Stimulated activated effector memory CD8-positive, alpha-beta T cell treated with anti-CD3 and anti-CD28 coated beads, Interleukin-12 subunit alpha, Interleukin-12 subunit beta, amount 100 ng/mL, for 72 hours (primary cell): ENCODE results near the gene JADE3.
"Not testable (repeated sequence)": the region's sequence is repeated elsewhere in the genome, so short reads cannot be mapped to it uniquely, and the experiment has no call there.

Experiments used
- ATAC-seq: fragments of 150-1000 bp; cut with Tn5 transposase; 2 replicates; pipeline ENCODE4 v1.10.0; 2021
- DNase-seq, 2 donors: peaks; one replicate each; pipeline ENCODE4 v3.0.0; 2021 to 2022; ENCODE audit warnings: low spot score in 2 of 2
- H3K27ac Mint-ChIP-seq: one replicate; pipeline ENCODE4 v1.8.0; 2022; ENCODE audit warnings: mild to moderate bottlenecking, mixed read lengths
- H3K36me3 Mint-ChIP-seq: one replicate; pipeline ENCODE4 v1.8.0; 2022; ENCODE audit warnings: mild to moderate bottlenecking, mixed read lengths
- H3K4me1 Mint-ChIP-seq: one replicate; pipeline ENCODE4 v1.8.0; 2022; ENCODE audit warnings: mixed read lengths
- H3K4me3 Mint-ChIP-seq: one replicate; pipeline ENCODE4 v1.8.0; 2022; ENCODE audit warnings: mild to moderate bottlenecking, mixed read lengths
- H3K9me3 Mint-ChIP-seq: one replicate; pipeline ENCODE4 v1.8.0; 2022; ENCODE audit warnings: mixed read lengths

Gene JADE3

GRCh38 chrX:46961097-46961496 lies 48.9 kb downstream of the JADE3 start:
- ATAC-seq (no peak), DNase-seq (no peak)
- no peaks in the 10 kb centered on the region for H3K9me3 Mint-ChIP-seq
- H3K4me1 Mint-ChIP-seq: peaks cover 4% of the 10 kb centered on the region
- no peaks in the 10 kb centered on the region for H3K36me3 Mint-ChIP-seq
- no peak overlapping the region for H3K27ac Mint-ChIP-seq
- no peak overlapping the region for H3K4me3 Mint-ChIP-seq

DNA sequence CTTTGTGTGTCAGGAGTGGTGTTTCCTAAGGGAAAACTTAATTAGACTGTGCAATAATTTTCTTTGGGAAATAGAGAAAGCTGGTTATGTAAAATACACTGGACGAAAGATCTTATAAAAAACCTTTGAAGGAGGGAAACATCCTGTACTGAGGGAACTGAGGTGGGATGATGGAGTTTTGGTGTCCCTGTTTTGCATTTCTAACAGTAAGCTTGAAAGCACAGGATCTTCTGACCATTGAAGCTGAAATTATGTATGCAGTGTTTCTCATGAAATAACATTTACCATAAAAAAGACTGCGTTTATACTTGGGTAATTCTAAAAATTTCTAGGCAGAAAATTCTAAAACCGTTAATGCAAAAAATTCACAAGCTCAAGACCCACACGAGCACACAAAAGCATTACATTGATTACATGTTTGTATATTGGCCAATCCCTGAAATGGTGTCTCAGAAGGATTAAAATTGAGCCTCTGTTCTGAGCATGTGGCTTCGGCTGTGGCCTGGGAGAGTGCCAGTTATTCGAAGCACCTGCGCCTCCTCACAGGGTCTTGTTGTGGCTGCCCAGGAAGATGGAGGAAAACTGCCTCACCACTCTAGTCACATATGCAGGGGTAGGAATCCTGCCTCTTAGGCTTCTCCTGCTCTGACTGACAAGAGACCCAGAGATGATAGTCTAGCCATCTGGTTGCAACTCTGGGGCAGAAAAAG lies 49.5 kb downstream of the JADE3 start:
- DNase-seq (no peak), ATAC-seq (no peak)
- no peak overlapping the region for H3K4me3 Mint-ChIP-seq
- peaks cover 11% of the 10 kb centered on the region for H3K4me1 Mint-ChIP-seq
- H3K27ac Mint-ChIP-seq: no peak overlapping the region
- H3K9me3 Mint-ChIP-seq: no peaks in the 10 kb centered on the region
- no peaks in the 10 kb centered on the region for H3K36me3 Mint-ChIP-seq

DNA sequence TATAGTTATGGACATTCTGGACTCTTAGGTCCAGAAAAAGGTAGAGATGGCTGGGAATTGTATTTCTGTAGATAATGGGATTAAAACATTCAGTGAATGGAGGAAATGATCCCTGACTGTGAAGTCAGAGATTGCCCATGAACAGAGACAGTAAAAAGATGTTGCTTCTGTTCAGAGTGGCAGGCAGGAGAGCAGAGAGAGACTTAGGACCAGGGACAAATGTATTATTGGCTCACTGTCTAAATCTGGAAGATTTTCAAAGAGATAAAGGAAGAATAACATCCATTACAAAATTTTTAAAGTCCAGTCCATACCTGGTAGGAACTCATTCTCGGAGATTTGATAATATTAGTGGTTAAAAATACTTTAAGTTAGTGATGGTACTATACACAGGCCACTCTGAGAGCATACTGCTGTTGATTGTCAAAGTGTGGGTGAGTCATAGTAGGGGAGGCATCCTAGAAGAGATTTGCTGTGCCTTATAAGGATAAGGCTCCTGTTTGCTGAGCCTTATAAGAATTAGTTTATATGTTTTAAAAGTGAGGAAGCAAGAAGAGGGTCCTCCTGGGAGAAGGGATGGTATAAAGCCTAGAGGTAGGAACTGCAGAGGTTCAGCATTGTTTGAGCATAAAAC lies 53.0 kb downstream of the JADE3 start:
- Mint-ChIP-seq H3K4me1 (peaks cover 16% of the 10 kb centered on the region), H3K36me3 (no peaks in the 10 kb centered on the region), H3K4me3 (no peak overlapping the region), H3K27ac (no peak overlapping the region), H3K9me3 (no peaks in the 10 kb centered on the region)
- ATAC-seq (peak; percentile 61), DNase-seq (no peak)

DNA sequence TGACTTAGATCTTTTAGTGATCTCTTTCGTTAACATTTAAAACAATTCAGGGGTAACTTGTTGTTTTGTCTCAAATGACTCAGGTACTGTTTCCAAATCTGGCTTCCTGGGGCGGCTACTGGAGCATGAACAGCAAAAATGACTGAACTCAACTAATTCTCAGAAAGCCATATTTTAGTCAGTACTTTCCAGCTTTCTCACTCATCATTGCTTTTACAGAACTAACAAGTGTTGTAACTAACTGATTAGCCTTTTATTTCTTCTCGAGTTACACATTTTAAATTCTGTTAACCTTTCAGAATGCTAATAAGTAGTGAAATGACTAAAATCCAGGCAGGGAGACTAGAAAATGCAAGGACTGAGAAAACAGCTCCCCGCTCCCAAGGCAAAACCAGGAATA lies 55.3 kb downstream of the JADE3 start:
- Mint-ChIP-seq H3K4me3 (peak overlapping the region; percentile 29), H3K36me3 (no peaks in the 10 kb centered on the region), H3K27ac (peak overlapping the region; percentile 40), H3K4me1 (peaks cover 16% of the 10 kb centered on the region), H3K9me3 (no peaks in the 10 kb centered on the region)
- DNase-seq (no peak), ATAC-seq (peak; percentile 95)

GRCh38 chrX:46977046-46977445 lies 64.8 kb downstream of the JADE3 start:
- not testable (repeated sequence) for ATAC-seq, H3K4me1 Mint-ChIP-seq, H3K27ac Mint-ChIP-seq, H3K36me3 Mint-ChIP-seq, DNase-seq, H3K9me3 Mint-ChIP-seq, H3K4me3 Mint-ChIP-seq

DNA sequence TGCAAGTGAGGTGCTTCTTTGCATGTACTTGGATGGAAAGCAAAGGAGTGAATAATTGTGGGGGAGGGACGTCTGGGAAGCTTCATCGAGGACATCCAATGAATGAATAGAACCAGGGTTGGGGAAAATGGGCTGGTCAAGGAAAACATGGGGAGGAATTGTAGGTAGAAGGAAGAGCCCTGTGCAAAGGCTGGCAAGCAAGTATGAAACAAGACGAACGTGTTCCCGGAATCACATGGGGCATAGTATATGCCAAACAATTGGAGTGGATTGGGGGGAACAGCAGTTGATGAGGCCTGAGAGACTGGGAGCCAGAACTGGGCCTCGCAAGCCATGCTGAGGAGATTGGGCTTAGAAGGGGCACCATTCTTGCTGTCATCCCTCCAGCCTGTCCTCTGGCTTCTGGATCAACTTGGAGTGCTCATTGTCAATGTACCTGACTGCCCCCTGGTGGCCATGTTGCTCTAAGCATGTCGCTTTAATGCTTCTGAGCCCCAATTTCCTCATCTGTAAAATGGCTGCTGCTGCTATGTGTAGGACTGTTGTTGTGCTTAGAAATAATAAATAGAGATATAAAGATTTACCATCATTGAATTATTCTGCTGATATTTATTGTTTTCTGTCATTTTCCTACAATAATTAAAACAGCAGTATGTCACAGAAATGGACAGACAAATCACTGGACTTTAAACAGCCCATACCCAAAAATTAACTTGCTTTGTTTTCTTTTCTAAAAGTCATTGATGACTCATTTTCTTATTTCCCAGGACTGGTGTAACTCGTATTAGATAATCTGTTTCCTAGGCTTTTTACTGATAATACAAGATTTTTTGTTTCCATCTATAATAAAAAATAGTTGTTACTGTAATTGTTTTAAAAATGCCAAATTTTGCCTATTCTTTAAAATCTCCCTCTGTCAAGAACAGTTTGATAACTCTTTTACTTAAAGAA lies 66.4 kb downstream of the JADE3 start:
- Mint-ChIP-seq H3K4me1 (no peaks in the 10 kb centered on the region), H3K36me3 (no peaks in the 10 kb centered on the region), H3K27ac (peak overlapping the region; percentile 20), H3K9me3 (no peaks in the 10 kb centered on the region), H3K4me3 (no peak overlapping the region)
- DNase-seq (peak; percentile 55 to 77), ATAC-seq (peak; percentile 63)

- Mint-ChIP-seq H3K9me3 (no peaks in the 10 kb centered on the region), H3K36me3 (no peaks in the 10 kb centered on the region)
Measured at GRCh38 chrX:46984705-46985104, 72.5 kb downstream of the JADE3 start.

DNA sequence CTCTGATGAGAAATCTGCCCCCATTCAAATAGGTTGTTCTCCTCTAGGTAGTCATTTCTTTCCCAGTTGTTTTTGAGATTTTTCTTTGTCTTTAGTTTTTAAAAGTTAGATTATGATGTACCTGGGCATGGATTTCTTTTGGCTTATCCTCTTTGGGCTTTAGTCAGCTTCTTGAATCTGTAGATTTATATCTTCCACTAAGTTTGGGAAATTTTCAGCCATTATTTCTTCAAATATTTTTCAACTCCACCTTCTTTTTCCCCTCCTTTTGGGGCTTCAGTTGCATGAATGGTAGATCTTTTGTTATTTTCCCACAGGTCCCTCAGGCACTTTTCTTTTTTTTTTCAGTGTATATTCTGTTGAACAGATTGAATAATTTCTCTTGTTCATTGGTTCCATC lies 77.3 kb downstream of the JADE3 start:
- peaks cover 9% of the 10 kb centered on the region for H3K4me1 Mint-ChIP-seq
- DNase-seq: no peak
- H3K4me3 Mint-ChIP-seq: no peak overlapping the region
- no peak overlapping the region for H3K27ac Mint-ChIP-seq
- H3K9me3 Mint-ChIP-seq: no peaks in the 10 kb centered on the region
- ATAC-seq: no peak
- H3K36me3 Mint-ChIP-seq: no peaks in the 10 kb centered on the region

More at GRCh38 chrX:46984705-46985104, 72.5 kb downstream of the JADE3 start:
- ATAC-seq (no peak), DNase-seq (no peak)
- Mint-ChIP-seq H3K27ac (no peak overlapping the region), H3K4me1 (peaks cover 9% of the 10 kb centered on the region), H3K4me3 (no peak overlapping the region)

DNA sequence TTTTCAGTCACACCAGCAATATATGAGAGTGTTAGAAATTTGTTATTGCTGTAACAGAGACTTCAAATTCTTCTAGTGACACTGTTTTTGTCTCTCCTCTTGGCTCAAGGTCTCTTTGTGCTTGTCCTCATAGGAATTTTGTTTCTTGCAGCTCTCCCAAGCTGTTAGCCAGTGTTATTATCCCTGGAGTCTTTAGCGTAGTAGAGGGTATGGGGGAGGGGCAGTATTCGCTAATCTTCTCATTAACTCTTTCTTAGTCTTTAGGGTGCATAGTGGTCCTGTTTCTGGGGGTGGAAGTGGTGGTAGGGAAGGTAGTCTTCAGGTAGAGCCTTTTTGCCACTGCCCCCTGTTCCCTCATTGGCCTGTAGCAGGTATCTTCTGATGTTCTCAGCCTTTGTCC lies 79.4 kb downstream of the JADE3 start:
- Mint-ChIP-seq H3K9me3 (no peaks in the 10 kb centered on the region), H3K4me1 (no peaks in the 10 kb centered on the region), H3K27ac (no peak overlapping the region), H3K36me3 (no peaks in the 10 kb centered on the region), H3K4me3 (no peak overlapping the region)
- ATAC-seq (no peak), DNase-seq (no peak)

GRCh38 chrX:46992070-46992469 lies 79.8 kb downstream of the JADE3 start:
- DNase-seq (no peak), ATAC-seq (no peak)
- no peaks in the 10 kb centered on the region for H3K9me3 Mint-ChIP-seq
- no peaks in the 10 kb centered on the region for H3K4me1 Mint-ChIP-seq
- H3K36me3 Mint-ChIP-seq: no peaks in the 10 kb centered on the region
- H3K27ac Mint-ChIP-seq: no peak overlapping the region
- H3K4me3 Mint-ChIP-seq: no peak overlapping the region

DNA sequence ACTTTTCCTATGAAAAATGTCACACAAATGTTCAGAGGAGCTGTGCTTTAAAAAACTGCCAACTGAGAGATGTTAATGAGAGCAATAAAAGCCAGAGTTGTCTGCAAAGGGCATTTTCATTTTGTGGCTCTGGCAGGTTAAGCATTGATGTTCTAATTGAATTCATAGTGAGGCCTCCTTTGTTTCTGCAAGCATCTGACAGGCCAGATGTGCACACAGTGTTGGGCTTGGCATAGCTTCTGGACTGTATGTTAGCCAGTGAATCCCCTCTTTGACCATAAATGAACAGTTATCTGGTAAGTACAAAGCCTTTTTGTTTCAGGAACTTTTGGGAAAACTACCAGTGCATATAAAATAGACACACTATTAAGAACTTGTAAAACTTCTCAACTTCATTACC lies 81.9 kb downstream of the JADE3 start:
- no peak for ATAC-seq
- Mint-ChIP-seq H3K4me1 (no peaks in the 10 kb centered on the region), H3K27ac (no peak overlapping the region), H3K9me3 (no peaks in the 10 kb centered on the region), H3K36me3 (no peaks in the 10 kb centered on the region), H3K4me3 (no peak overlapping the region)
- no peak for DNase-seq

DNA sequence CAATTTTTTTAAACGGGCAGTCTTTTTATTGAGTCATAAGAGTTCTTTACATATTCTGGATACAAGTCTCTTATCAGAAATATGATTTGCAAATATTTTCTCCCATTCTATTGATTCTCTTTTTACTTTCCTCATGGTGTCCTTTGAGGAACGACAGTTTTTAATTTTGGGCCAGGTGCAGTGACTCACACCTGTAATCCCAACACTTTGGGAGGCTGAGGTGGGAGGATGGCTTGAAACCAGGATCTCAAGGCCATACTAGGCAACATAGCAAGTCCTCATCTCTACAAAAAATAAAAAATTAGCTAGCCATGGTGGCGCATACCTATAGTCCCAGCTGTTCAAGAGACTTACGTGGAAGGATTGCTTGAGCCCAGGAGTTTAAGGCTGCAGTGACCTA lies 99.9 kb downstream of the JADE3 start:
- ATAC-seq: no peak
- no peaks in the 10 kb centered on the region for H3K36me3 Mint-ChIP-seq
- no peaks in the 10 kb centered on the region for H3K4me1 Mint-ChIP-seq
- DNase-seq: no peak
- no peaks in the 10 kb centered on the region for H3K9me3 Mint-ChIP-seq
- no peak overlapping the region for H3K4me3 Mint-ChIP-seq
- no peak overlapping the region for H3K27ac Mint-ChIP-seq

DNA sequence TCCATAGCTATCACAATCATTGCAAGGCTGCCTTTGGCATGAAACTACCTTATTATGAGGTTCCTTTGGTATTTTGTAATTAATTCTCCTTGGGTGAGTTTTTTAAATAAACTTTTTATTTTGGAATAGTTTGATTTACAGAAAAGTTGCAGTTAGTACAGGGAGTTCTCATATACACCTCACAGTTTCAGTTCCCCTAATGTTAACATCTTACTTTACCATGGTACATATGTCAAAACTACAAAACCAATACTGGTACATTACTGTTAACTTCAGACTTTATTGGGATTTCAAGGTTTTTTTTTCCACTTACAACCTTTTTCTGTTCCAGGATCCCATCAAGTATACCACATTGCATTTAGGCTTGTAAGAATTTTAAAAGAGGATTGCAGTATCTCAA lies 114.0 kb downstream of the JADE3 start:
- Mint-ChIP-seq H3K4me1 (no peaks in the 10 kb centered on the region), H3K4me3 (no peak overlapping the region), H3K9me3 (no peaks in the 10 kb centered on the region), H3K36me3 (no peaks in the 10 kb centered on the region), H3K27ac (no peak overlapping the region)
- ATAC-seq (no peak), DNase-seq (no peak)

DNA sequence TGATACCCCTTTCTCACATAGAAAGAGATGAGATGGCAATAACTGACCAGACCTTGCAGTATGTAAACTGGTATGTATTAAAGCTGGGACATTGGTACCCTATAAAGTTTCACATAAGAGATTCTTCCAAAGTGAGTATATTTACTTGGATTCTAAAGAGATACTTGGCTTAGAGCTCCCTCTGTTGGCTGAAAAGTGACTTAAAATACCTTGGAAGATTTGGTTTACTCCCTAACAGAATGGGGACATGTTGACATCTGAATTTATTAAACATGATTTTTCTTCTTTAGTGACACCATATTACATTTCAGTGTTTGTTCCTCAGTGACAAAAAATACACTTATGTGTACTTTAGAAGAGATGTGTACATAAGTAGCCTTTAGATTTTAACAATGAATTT lies 118.1 kb downstream of the JADE3 start:
- no peak for DNase-seq
- Mint-ChIP-seq H3K27ac (no peak overlapping the region), H3K9me3 (no peaks in the 10 kb centered on the region), H3K36me3 (no peaks in the 10 kb centered on the region), H3K4me3 (no peak overlapping the region), H3K4me1 (no peaks in the 10 kb centered on the region)
- no peak for ATAC-seq

- peaks cover 10% of the 10 kb centered on the region for H3K9me3 Mint-ChIP-seq
- H3K4me3 Mint-ChIP-seq: no peak overlapping the region
- H3K27ac Mint-ChIP-seq: no peak overlapping the region
- ATAC-seq: no peak
- no peak for DNase-seq
- H3K36me3 Mint-ChIP-seq: no peaks in the 10 kb centered on the region
- H3K4me1 Mint-ChIP-seq: no peaks in the 10 kb centered on the region
Measured at GRCh38 chrX:47047989-47048388, 135.8 kb downstream of the JADE3 start.
